Esophagus squamous epithelium (tissue), 4 donors: Measurements from ENCODE around the gene SLC47A1.

ENCODE experiments used
- CTCF ChIP-seq, 6 experiments: fragments of 450-650 bp in 4 of 6; fragments of 200-600 bp in 2 of 6; sonication (generic) in 2 of 6; IDR thresholded peaks; one replicate each; pipeline ENCODE4 v1.5.1; 2016 to 2019; ENCODE audit warnings: antibody characterized with exemption in 6 of 6, mild to moderate bottlenecking in 4 of 6, moderate library complexity in 4 of 6
- POLR2A ChIP-seq, 4 donors: fragments of 450-650 bp; IDR thresholded peaks; one replicate each; pipeline ENCODE4 v1.6.1; 2017; ENCODE audit warnings: antibody characterized with exemption in 4 of 4, mild to moderate bottlenecking in 4 of 4, moderate library complexity in 3 of 4

GRCh38 chr17:19618015-19618414 is 84.4 kb downstream of the SLC47A1 start:
- TF ChIP-seq CTCF (IDR thresholded peaks at IDR 0.05) (no peak), POLR2A (IDR thresholded peaks at IDR 0.05) (no peak)
